ENCODE data around the gene PIK3CA. TPM values are rescaled to one million over a fixed set of nuclear protein-coding genes. Genes with fewer than 3 reads are reported as not detected.
A peak's percentile ranks its signal among the peaks of the same experiment; 100 is the strongest.

The PIK3CA gene
- 10 to 100 TPM; 11.6 to 24.3 (median 18.1) TPM for total RNA-seq

DNA sequence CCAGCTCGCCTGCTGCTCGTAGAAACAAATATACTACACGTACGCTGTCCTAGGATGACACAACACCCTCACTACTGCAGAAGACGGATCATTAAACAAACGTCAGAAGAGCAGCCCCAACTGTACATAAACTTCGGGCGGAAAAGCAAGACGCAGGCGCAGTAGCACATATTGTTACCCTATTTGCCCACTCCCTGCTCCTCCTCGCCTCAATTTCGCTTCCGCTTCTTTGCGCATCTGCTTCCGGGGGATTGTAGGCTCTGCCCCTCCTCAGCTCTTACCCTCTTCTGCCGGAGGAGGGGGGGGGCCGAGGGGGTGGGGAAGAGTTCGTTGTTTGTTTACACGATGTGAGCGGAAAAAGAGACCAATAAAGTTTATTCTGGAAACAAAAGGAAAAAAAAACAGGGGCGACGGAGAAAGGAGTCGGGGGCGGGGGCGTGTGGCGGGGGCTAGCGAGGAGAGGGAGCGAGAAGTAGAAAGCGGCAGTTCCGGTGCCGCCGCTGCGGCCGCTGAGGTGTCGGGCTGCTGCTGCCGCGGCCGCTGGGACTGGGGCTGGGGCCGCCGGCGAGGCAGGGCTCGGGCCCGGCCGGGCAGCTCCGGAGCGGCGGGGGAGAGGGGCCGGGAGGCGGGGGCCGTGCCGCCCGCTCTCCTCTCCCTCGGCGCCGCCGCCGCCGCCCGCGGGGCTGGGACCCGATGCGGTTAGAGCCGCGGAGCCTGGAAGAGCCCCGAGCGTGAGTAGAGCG is at the start of gene PIK3CA:
TSS of gene PIK3CA (plus strand) at position 485 of the 743 bp plus-strand sequence. CDS start 50,469 bp downstream, outside the sequence.
- in situ Hi-C loops (cut with MboI; ENCODE audit: low pct_ligation_motif_present in 1 of 4, low pct_unique_long_range_greater_than_20kb in 1 of 4, low sequenced_read_pairs in 3 of 4) = loop anchor here in 1 of 4 donors (10.0 kb wide), 1 partner anchor 167 kb away; no protein-coding TSS in a partner anchor
- intact Hi-C loops (cut with DNase I; ENCODE audit: low total_unique reads) = loop anchor here (5.0 kb wide), 1 partner anchor 174 kb away; the partner anchor contains the start of gene ZNF639

DNA sequence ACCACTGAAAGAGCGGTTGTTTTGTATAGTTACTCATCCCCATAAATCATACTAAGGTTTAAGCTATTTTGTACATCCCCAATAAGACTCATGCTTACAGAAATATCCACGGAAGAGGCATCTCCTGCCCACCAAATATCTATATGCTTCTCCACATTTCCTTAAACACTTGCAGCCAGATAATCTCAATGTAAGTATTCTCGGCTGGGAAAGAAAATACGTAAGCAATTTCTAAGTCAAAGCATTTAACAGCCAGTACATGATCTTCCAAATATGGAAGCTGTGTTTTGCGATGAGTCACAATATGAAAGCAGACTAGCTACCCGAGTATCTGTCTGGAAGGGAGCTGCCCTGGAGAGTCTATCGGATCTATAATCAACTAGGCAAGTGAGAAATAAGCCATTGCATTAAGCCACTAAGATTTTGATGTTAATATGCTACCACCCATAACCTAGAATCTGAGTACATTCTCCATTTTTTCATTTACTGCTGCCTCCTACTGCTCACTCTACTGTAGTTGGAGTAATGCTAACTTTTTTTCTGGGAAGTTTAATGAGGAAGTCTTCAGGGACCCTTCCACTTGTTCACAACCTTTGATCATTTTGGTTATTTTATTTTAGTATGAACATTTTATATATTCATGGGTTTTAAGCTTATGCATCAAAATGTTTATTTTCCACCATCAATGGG is 49.6 kb upstream of the PIK3CA start:
- Histone ChIP-seq H3K4me3 (peak overlapping the region in 1 of 4 donors; percentile 1), H3K36me3 (no peaks in the 10 kb centered on the region), H3K27ac (peak overlapping the region in 1 of 4 donors; percentile 11), H3K4me1 (no peaks in the 10 kb centered on the region), H3K9me3 (no peaks in the 10 kb centered on the region), H3K27me3 (no peaks in the 10 kb centered on the region)
- DNase-seq = no peak
- intact Hi-C loops (cut with DNase I; ENCODE audit: low total_unique reads) = no loop called here
- TF ChIP-seq, protein P1, sequence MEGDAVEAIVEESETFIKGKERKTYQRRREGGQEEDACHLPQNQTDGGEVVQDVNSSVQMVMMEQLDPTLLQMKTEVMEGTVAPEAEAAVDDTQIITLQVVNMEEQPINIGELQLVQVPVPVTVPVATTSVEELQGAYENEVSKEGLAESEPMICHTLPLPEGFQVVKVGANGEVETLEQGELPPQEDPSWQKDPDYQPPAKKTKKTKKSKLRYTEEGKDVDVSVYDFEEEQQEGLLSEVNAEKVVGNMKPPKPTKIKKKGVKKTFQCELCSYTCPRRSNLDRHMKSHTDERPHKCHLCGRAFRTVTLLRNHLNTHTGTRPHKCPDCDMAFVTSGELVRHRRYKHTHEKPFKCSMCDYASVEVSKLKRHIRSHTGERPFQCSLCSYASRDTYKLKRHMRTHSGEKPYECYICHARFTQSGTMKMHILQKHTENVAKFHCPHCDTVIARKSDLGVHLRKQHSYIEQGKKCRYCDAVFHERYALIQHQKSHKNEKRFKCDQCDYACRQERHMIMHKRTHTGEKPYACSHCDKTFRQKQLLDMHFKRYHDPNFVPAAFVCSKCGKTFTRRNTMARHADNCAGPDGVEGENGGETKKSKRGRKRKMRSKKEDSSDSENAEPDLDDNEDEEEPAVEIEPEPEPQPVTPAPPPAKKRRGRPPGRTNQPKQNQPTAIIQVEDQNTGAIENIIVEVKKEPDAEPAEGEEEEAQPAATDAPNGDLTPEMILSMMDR (IDR thresholded peaks at IDR 0.05) = peak in 1 of 5 experiments; percentile 17
- TF ChIP-seq EP300 (IDR thresholded peaks at IDR 0.05; ENCODE audit: low read depth) = no peak
- no peak for TF ChIP-seq POLR2A (IDR thresholded peaks at IDR 0.05)
- WGBS, 2 donors (ENCODE audit: low coverage in 1 of 2) = 53 to 74% methylated on average over 5 to 7 of the region's 7 CpGs
- in situ Hi-C loops (cut with MboI; ENCODE audit: low pct_ligation_motif_present in 1 of 4, low pct_unique_long_range_greater_than_20kb in 1 of 4, low sequenced_read_pairs in 3 of 4) = no loop called here

More for the DNA sequence above, at the start of gene PIK3CA:
- Histone ChIP-seq H3K36me3 (no peaks in the 10 kb centered on the region), H3K4me1 (peaks cover 0 to 33% (median 12%) of the 10 kb centered on the region in 4 donors), H3K4me3 (peak within 1 kb of the TSS; percentile 57 to 99 (median 97)), H3K27ac (peak within 1 kb of the TSS; percentile 97 to 100 (median 100)), H3K27me3 (peaks cover 18% of the 10 kb centered on the region), H3K9me3 (no peaks in the 10 kb centered on the region)
- 0 to 1% methylated on average over 15 to 67 of the region's 67 CpGs for WGBS, 2 donors (ENCODE audit: low coverage in 1 of 2)
- TF ChIP-seq POLR2AphosphoS5 (IDR thresholded peaks at IDR 0.05) (peak; percentile 85 to 95 (median 93)), POLR2A (IDR thresholded peaks at IDR 0.05) (peak; percentile 82)
- TF ChIP-seq, protein P1 (IDR thresholded peaks at IDR 0.05) = no peak
- DNase-seq = peak; percentile 96

DNA sequence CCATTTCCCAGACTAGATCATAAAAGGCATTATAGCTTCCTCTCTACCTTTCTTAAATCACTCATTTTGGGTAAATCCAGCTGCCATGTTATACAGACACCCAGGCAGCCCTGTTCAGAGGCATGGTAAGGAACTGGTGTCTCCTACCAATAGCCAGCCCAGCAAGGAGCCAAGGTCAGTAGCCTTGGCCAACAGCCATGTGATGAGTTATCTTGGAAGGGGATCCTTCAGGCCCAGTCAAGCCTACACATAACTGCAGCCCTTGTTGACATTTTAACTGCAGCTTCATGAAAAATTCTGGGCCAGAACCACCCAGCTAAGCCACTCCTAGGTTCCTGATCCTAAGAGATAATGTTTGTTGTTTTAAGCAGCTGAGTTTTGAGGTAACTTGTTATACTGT is 47.5 kb upstream of the PIK3CA start:
- intact Hi-C loops (cut with DNase I; ENCODE audit: low total_unique reads) = loop anchor here (10.0 kb wide), 1 partner anchor 214 kb away; no protein-coding TSS in a partner anchor
- no peaks in the 10 kb centered on the region for H3K36me3 ChIP-seq
- in situ Hi-C loops (cut with MboI; ENCODE audit: low pct_ligation_motif_present in 1 of 4, low pct_unique_long_range_greater_than_20kb in 1 of 4, low sequenced_read_pairs in 3 of 4) = loop anchor here in 3 of 4 donors (10.0 to 25.0 kb wide), 3 partner anchors 88 to 214 kb away; partner anchors contain the start of gene ZNF639 (in 2 of the 3)

More for the DNA sequence above, 47.5 kb upstream of the PIK3CA start:
- DNase-seq = no peak
- H3K27ac ChIP-seq = no peak overlapping the region
- H3K27me3 ChIP-seq = no peaks in the 10 kb centered on the region
- no peaks in the 10 kb centered on the region for H3K9me3 ChIP-seq
- no peaks in the 10 kb centered on the region for H3K4me1 ChIP-seq
- no peak overlapping the region for H3K4me3 ChIP-seq
- TF ChIP-seq POLR2A (IDR thresholded peaks at IDR 0.05) (no peak), EP300 (IDR thresholded peaks at IDR 0.05; ENCODE audit: low read depth) (no peak), POLR2AphosphoS5 (IDR thresholded peaks at IDR 0.05) (no peak)
- TF ChIP-seq, protein P1 (IDR thresholded peaks at IDR 0.05) = no peak
